Endothelial cell of umbilical vein (primary cell): ENCODE data around the gene C1QB. TPM values are rescaled to one million over a fixed set of nuclear protein-coding genes. Genes with fewer than 3 reads are reported as not detected.

Source experiments
- BruUV-seq: library from RNA; stranded (reverse); fragments of 400-500 nt; replicated peaks from 2 replicates; lab custom pipeline; 2021; lab: Mats Ljungman, UMichigan
- CTCF ChIA-PET: fragments of 300-600, 350-600 bp; sonication (Branson Sonifier 250); formaldehyde crosslinking; loops from one replicate; lab custom pipeline; 2021; ENCODE audit warnings: antibody characterized with exemption, inconsistent platforms; lab: Charles Lee
- POLR2A ChIA-PET: fragments of 300-600, 350-600 bp; sonication (Branson Sonifier 250); formaldehyde crosslinking; loops from one replicate; lab custom pipeline; 2021; ENCODE audit warnings: antibody characterized with exemption, inconsistent platforms; lab: Charles Lee
- DNase-seq: peaks from one replicate; pipeline ENCODE4 v3.0.0-alpha.2; 2011; ENCODE audit warnings: low read depth, low spot score
- FAIRE-seq: peaks from 2 replicates; lab custom pipeline; 2011; peaks lifted over from hg19 to GRCh38; lab: Jason Lieb, UNC
- H2AFZ ChIP-seq: 2 replicates; pipeline ENCODE4 v1.6.0; 2012; ENCODE audit warnings: low read depth, low read length, control low read depth, inconsistent platforms
- H3K27ac ChIP-seq: 2 replicates; pipeline ENCODE4 v1.5.1; 2011; ENCODE audit warnings: low read depth, mild to moderate bottlenecking, control low read depth, low read length, moderate library complexity; ENCODE audit not compliant: insufficient read depth
- H3K27me3 ChIP-seq, 2 experiments: 2 replicates each; pipeline versions ENCODE4 v1.6.0 to v1.6.1; 2011; ENCODE audit warnings: low read length in 2 of 2, mixed read lengths in 1 of 2; ENCODE audit not compliant: control insufficient read depth in 2 of 2, insufficient read depth in 2 of 2
- H3K36me3 ChIP-seq, 2 experiments: 2 replicates in 1 of 2; 3 replicates in 1 of 2; pipeline ENCODE4 v1.5.1; 2011; ENCODE audit warnings: low read length in 2 of 2, mild to moderate bottlenecking in 1 of 2, moderate library complexity in 1 of 2; ENCODE audit not compliant: control insufficient read depth in 2 of 2, insufficient read depth in 2 of 2; ENCODE audit errors: extremely low read depth in 1 of 2
- H3K4me1 ChIP-seq: 3 replicates; pipeline ENCODE4 v1.5.1; 2011; ENCODE audit warnings: mild to moderate bottlenecking, low read length; ENCODE audit not compliant: control insufficient read depth, insufficient read depth; ENCODE audit errors: extremely low read depth
- H3K4me2 ChIP-seq: 2 replicates; pipeline ENCODE4 v1.6.1; 2011; ENCODE audit warnings: low read length, control low read depth, mixed read lengths; ENCODE audit not compliant: insufficient read depth
- H3K4me3 ChIP-seq, 3 experiments: fragments of 200-600 bp in 1 of 3; sonication (generic), shearing (Covaris generic) in 1 of 3; replicated peaks in 1 of 3; 2 replicates each; pipeline ENCODE4 v1.5.1; 2011 to 2016; ENCODE audit warnings: control low read depth in 3 of 3, low read length in 3 of 3, mild to moderate bottlenecking in 2 of 3, inconsistent platforms in 1 of 3, low read depth in 1 of 3, moderate library complexity in 1 of 3; ENCODE audit not compliant: insufficient read depth in 1 of 3
- H3K79me2 ChIP-seq: 2 replicates; pipeline ENCODE4 v1.6.0; 2012; ENCODE audit warnings: low read length, inconsistent platforms; ENCODE audit not compliant: control insufficient read depth, insufficient read depth
- H3K9ac ChIP-seq: replicated peaks from 2 replicates; pipeline ENCODE3; 2011; ENCODE audit warnings: low read length, control low read depth; ENCODE audit not compliant: insufficient read depth; ENCODE audit errors: extremely low read depth
- H3K9me1 ChIP-seq: replicated peaks from 3 replicates; pipeline ENCODE4 v1.6.0; 2011; ENCODE audit warnings: mild to moderate bottlenecking, low read length; ENCODE audit not compliant: control insufficient read depth, insufficient read depth; ENCODE audit errors: extremely low read depth
- H3K9me3 ChIP-seq: replicated peaks from 2 replicates; pipeline ENCODE4 v1.5.1; 2012; ENCODE audit warnings: low read length, inconsistent platforms; ENCODE audit not compliant: control insufficient read depth, insufficient read depth
- H4K20me1 ChIP-seq: replicated peaks from 2 replicates; pipeline ENCODE3; 2011; ENCODE audit warnings: mild to moderate bottlenecking, low read length; ENCODE audit not compliant: control insufficient read depth, insufficient read depth; ENCODE audit errors: extremely low read depth
- GATA2 ChIP-seq: IDR thresholded peaks from 2 replicates; pipeline ENCODE4 v1.7.0; 2011; ENCODE audit warnings: low read depth, mild to moderate bottlenecking, moderate library complexity, mixed read lengths, low read length; ENCODE audit not compliant: insufficient read length, insufficient read depth
- JUN ChIP-seq: IDR thresholded peaks from 2 replicates; pipeline ENCODE4 v1.6.1; 2011; ENCODE audit warnings: borderline replicate concordance, low read depth; ENCODE audit not compliant: insufficient read length, insufficient read depth
- MYC ChIP-seq: IDR thresholded peaks from one replicate; pipeline ENCODE4 v1.6.1; 2011; ENCODE audit warnings: mild to moderate bottlenecking, low read depth, low read length
- POLR2AphosphoS5 ChIP-seq: IDR thresholded peaks from 2 replicates; pipeline ENCODE4 v1.6.1; 2012; ENCODE audit warnings: low read depth, mild to moderate bottlenecking, control low read depth, low read length, moderate library complexity; ENCODE audit not compliant: insufficient read depth
- dilution Hi-C: fragments of 300-500 bp; cut with MboI; formaldehyde crosslinking; loops from one replicate; pipeline ENCODE4 v1.15.0; 2019; ENCODE audit warnings: low sequenced_read_pairs; ENCODE audit not compliant: extremely low pct_ligation_motif_present
- intact Hi-C: fragments of 100-400 bp; cut with micrococcal nuclease; formaldehyde crosslinking; loops from one replicate; pipeline ENCODE4 v1.10.0; 2022
- polyA plus RNA-seq, 4 experiments: library from polyadenylated mRNA; depleted of rRNA in 3 of 4; stranded (reverse) in 3 of 4; unstranded in 1 of 4; fragments of >200 nt; gene quantifications; 2 replicates each; pipeline versions ENCODE4 v1.2.1 to v1.2.3, GENCODE V29; 2011 to 2012; ENCODE audit warnings: missing spikeins in 1 of 4
- total RNA-seq: library from RNA; stranded (reverse); gene quantifications from 2 replicates; pipeline ENCODE4 v1.2.3, GENCODE V29; 2021
- TF ChIP-seq, protein P1 (sequence below): IDR thresholded peaks from 2 replicates; pipeline ENCODE4 v1.6.1; 2011; ENCODE audit not compliant: insufficient read depth, insufficient read length
- TF ChIP-seq, protein P2 (sequence below), 2 donors: IDR thresholded peaks; 1 replicate in 1 of 2; 2 replicates in 1 of 2; pipeline ENCODE4 v1.5.1; 2011; ENCODE audit warnings: low read length in 2 of 2, mild to moderate bottlenecking in 2 of 2, moderate library complexity in 2 of 2, control low read depth in 1 of 2, inconsistent platforms in 1 of 2, low read depth in 1 of 2; ENCODE audit not compliant: insufficient read depth in 1 of 2; ENCODE audit errors: extremely low read depth in 1 of 2

Gene C1QB
- total and polyA plus RNA-seq, 2 donors (not counting 3 experiments of a cell fraction or from before 2014, with no cell fraction given): not detected

DNA sequence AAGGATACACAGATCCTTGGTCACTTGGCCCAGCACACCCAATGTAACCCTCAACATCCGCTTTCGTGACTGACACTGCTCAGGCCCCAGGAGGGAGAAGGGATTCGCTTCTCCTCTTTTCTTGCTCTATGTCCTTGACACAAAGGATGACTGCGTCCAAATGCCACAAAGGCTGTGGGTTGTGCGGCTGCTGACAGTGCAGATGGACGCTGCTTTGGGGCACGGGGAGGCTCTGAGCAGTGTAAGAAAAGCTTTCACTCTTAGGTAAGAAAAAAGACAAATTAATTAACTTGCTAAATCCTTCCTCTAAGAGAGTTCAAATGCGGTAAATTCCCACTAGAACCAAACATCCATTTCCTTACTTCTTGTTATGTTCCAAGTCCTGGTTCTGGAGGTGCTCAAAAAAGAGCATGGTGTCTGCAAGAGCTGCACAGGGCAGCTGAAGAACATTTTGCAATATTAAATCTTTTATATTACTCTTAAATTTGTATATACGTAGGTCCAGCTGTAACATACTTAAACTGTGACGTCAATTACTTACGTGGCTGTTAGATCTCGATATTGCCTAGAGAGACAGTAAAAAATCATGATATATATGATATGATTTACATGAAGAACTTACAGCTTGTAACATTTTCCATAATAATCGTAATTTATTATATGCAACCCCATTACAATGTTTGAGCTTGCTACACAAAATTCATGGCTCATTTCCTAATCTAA, 38.2 kb downstream of the C1QB start:
- intact Hi-C loops: no loop called here
- no TSS peak for BruUV-seq
- Histone ChIP-seq H3K9me3 (no peaks in the 10 kb centered on the region), H3K4me1 (peaks cover 6% of the 10 kb centered on the region), H3K9me1 (no peaks in the 10 kb centered on the region), H3K4me3 (no peak overlapping the region), H3K9ac (no peak overlapping the region), H3K79me2 (no peaks in the 10 kb centered on the region), H3K27me3 (peaks cover 0 to 4% of the 10 kb centered on the region in 2 experiments), H4K20me1 (no peaks in the 10 kb centered on the region), H3K4me2 (no peak overlapping the region), H2AFZ (no peak overlapping the region), H3K27ac (no peak overlapping the region), H3K36me3 (no peaks in the 10 kb centered on the region)
- no peak for DNase-seq
- FAIRE-seq: no peak
- TF ChIP-seq POLR2AphosphoS5: no peak
- no peak for TF ChIP-seq GATA2
- TF ChIP-seq, protein P1, sequence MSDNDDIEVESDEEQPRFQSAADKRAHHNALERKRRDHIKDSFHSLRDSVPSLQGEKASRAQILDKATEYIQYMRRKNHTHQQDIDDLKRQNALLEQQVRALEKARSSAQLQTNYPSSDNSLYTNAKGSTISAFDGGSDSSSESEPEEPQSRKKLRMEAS: no peak
- TF ChIP-seq JUN: no peak
- TF ChIP-seq, protein P2, sequence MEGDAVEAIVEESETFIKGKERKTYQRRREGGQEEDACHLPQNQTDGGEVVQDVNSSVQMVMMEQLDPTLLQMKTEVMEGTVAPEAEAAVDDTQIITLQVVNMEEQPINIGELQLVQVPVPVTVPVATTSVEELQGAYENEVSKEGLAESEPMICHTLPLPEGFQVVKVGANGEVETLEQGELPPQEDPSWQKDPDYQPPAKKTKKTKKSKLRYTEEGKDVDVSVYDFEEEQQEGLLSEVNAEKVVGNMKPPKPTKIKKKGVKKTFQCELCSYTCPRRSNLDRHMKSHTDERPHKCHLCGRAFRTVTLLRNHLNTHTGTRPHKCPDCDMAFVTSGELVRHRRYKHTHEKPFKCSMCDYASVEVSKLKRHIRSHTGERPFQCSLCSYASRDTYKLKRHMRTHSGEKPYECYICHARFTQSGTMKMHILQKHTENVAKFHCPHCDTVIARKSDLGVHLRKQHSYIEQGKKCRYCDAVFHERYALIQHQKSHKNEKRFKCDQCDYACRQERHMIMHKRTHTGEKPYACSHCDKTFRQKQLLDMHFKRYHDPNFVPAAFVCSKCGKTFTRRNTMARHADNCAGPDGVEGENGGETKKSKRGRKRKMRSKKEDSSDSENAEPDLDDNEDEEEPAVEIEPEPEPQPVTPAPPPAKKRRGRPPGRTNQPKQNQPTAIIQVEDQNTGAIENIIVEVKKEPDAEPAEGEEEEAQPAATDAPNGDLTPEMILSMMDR (IDR thresholded peaks at IDR 0.05; ENCODE audit: extremely low read depth in 1 of 2, insufficient read depth in 1 of 2, low read depth in 1 of 2, low read length in 2 of 2): no peak
- no peak for TF ChIP-seq MYC
- ChIA-PET POLR2A (no interaction called here), CTCF (interaction anchor here (0.9 to 2.4 kb wide), 5 partner anchors 12 to 239 kb away, joined by 3 to 17 read pairs (median 5); no protein-coding TSS in a partner anchor)
- dilution Hi-C loops: no loop called here
